H1 (cell line): ENCODE measurements around the gene VEGFD. TPM values are rescaled to one million over a fixed set of nuclear protein-coding genes. Genes with fewer than 3 reads are reported as not detected.

ENCODE experiments used
- CTCF ChIA-PET: fragments of 300-600 bp; sonication (Branson Sonifier 250); formaldehyde crosslinking; loops from one replicate; lab custom pipeline; 2021; ENCODE audit not compliant: partially characterized antibody; lab: Charles Lee
- POLR2A ChIA-PET: fragments of 300-600 bp; sonication (Branson Sonifier 250); formaldehyde crosslinking; loops from one replicate; lab custom pipeline; 2021; ENCODE audit warnings: inconsistent platforms; ENCODE audit not compliant: partially characterized antibody; lab: Charles Lee
- DNase-seq, 2 experiments: peaks; one replicate each; pipeline versions ENCODE4 v3.0.0 to v3.0.0-alpha.2; 2010 to 2022; ENCODE audit warnings: low spot score in 2 of 2, low read depth in 1 of 2, mixed read lengths in 1 of 2
- FAIRE-seq: peaks from 2 replicates; lab custom pipeline; 2011; peaks lifted over from hg19 to GRCh38; lab: Jason Lieb, UNC
- H2AFZ ChIP-seq: 2 replicates; pipeline ENCODE4 v1.8.1; 2012; ENCODE audit warnings: low read length, inconsistent platforms
- H2AK5ac ChIP-seq: 2 replicates; pipeline ENCODE4 v1.6.1; 2013; ENCODE audit warnings: low read depth, low read length
- H2BK120ac ChIP-seq: replicated peaks from 2 replicates; pipeline ENCODE3; 2013; ENCODE audit warnings: low read depth, low read length, inconsistent platforms
- H2BK12ac ChIP-seq: 2 replicates; pipeline ENCODE4 v1.6.1; 2013; ENCODE audit warnings: low read depth, low read length
- H2BK15ac ChIP-seq: 2 replicates; pipeline ENCODE4 v1.6.1; 2013; ENCODE audit warnings: low read length
- H2BK20ac ChIP-seq: 2 replicates; pipeline ENCODE4 v1.6.1; 2013; ENCODE audit warnings: low read length
- H2BK5ac ChIP-seq: 2 replicates; pipeline ENCODE4 v1.6.1; 2013; ENCODE audit warnings: low read depth, low read length
- H3K14ac ChIP-seq: 2 replicates; pipeline ENCODE4 v1.6.1; 2013; ENCODE audit warnings: inconsistent platforms; ENCODE audit not compliant: insufficient read length
- H3K18ac ChIP-seq: 2 replicates; pipeline ENCODE4 v1.6.1; 2013; ENCODE audit warnings: low read length; ENCODE audit errors: extremely low read depth
- H3K23ac ChIP-seq: 2 replicates; pipeline ENCODE4 v1.6.1; 2013; ENCODE audit warnings: inconsistent platforms; ENCODE audit not compliant: insufficient read length
- H3K23me2 ChIP-seq: 2 replicates; pipeline ENCODE4 v1.6.1; 2013; ENCODE audit warnings: low read depth, low read length
- H3K27ac ChIP-seq: 2 replicates; pipeline ENCODE4 v1.6.1; 2011; ENCODE audit warnings: low read depth, low read length, inconsistent platforms
- H3K27me3 ChIP-seq, 4 experiments: replicated peaks in 1 of 4; 1 replicate in 1 of 4; 2 replicates in 3 of 4; pipeline versions ENCODE4 v1.6.1 to v1.8.1; 2011 to 2013; ENCODE audit warnings: low read length in 3 of 4, mild to moderate bottlenecking in 3 of 4, inconsistent platforms in 2 of 4, mixed read lengths in 2 of 4, moderate library complexity in 1 of 4; ENCODE audit not compliant: control insufficient read depth in 3 of 4, insufficient read depth in 3 of 4; ENCODE audit errors: extremely low read depth in 1 of 4
- H3K36me3 ChIP-seq, 4 experiments: 2 replicates each; pipeline versions ENCODE4 v1.6.1 to v1.8.1; 2011 to 2013; ENCODE audit warnings: mild to moderate bottlenecking in 4 of 4, low read length in 3 of 4, moderate library complexity in 2 of 4, control low read depth in 1 of 4, inconsistent platforms in 1 of 4; ENCODE audit not compliant: insufficient read depth in 4 of 4, control insufficient read depth in 2 of 4
- H3K4ac ChIP-seq: replicated peaks from 2 replicates; pipeline ENCODE3; 2013; ENCODE audit warnings: low read length, low read depth, mixed read lengths, inconsistent platforms; ENCODE audit not compliant: insufficient read length
- H3K4me1 ChIP-seq, 4 experiments: replicated peaks in 1 of 4; 1 replicate in 1 of 4; 2 replicates in 3 of 4; pipeline versions ENCODE4 v1.6.1 to v1.8.1; 2011 to 2013; ENCODE audit warnings: low read length in 3 of 4, inconsistent platforms in 2 of 4, mixed read lengths in 1 of 4; ENCODE audit not compliant: insufficient read depth in 4 of 4, control insufficient read depth in 3 of 4
- H3K4me2 ChIP-seq, 2 experiments: 2 replicates each; pipeline versions ENCODE4 v1.6.1 to v1.8.1; 2011 to 2013; ENCODE audit warnings: low read depth in 2 of 2, low read length in 2 of 2, control low read depth in 1 of 2, inconsistent platforms in 1 of 2, mild to moderate bottlenecking in 1 of 2; ENCODE audit not compliant: insufficient read depth in 1 of 2
- H3K4me3 ChIP-seq, 4 experiments: fragments of 200-600, 300-600 bp in 1 of 4; sonication (generic), shearing (Covaris generic), sonication (Bioruptor Twin) in 1 of 4; 2 replicates each; pipeline versions ENCODE4 v1.5.1 to v1.8.1; 2011 to 2016; ENCODE audit warnings: low read length in 4 of 4, low read depth in 3 of 4, control low read depth in 2 of 4, inconsistent platforms in 2 of 4, mild to moderate bottlenecking in 2 of 4, mixed read lengths in 1 of 4, moderate library complexity in 1 of 4; ENCODE audit not compliant: insufficient read depth in 2 of 4; ENCODE audit errors: extremely low read depth in 1 of 4
- H3K56ac ChIP-seq: replicated peaks from 2 replicates; pipeline ENCODE3; 2013; ENCODE audit warnings: low read depth, mild to moderate bottlenecking, mixed read lengths, low read length, inconsistent platforms; ENCODE audit not compliant: insufficient read length
- H3K79me1 ChIP-seq: 2 replicates; pipeline ENCODE4 v1.6.1; 2013; ENCODE audit warnings: low read depth, low read length, control low read depth
- H3K79me2 ChIP-seq, 2 experiments: 2 replicates each; pipeline versions ENCODE4 v1.6.1 to v1.8.1; 2012 to 2013; ENCODE audit warnings: low read length in 2 of 2, mild to moderate bottlenecking in 2 of 2, inconsistent platforms in 1 of 2; ENCODE audit not compliant: insufficient read depth in 2 of 2, control insufficient read depth in 1 of 2
- H3K9ac ChIP-seq, 4 experiments: replicated peaks in 1 of 4; 1 replicate in 1 of 4; 2 replicates in 3 of 4; pipeline versions ENCODE4 v1.6.1 to v1.8.1; 2011 to 2013; ENCODE audit warnings: low read depth in 3 of 4, low read length in 3 of 4, control low read depth in 2 of 4, mild to moderate bottlenecking in 2 of 4, moderate library complexity in 2 of 4, inconsistent platforms in 1 of 4; ENCODE audit errors: extremely low read depth in 1 of 4
- H3K9me3 ChIP-seq, 2 experiments: 2 replicates each; pipeline versions ENCODE4 v1.6.1 to v1.8.1; 2012 to 2013; ENCODE audit warnings: mild to moderate bottlenecking in 2 of 2, moderate library complexity in 2 of 2, control low read depth in 1 of 2, inconsistent platforms in 1 of 2, low read depth in 1 of 2, low read length in 1 of 2, mixed read lengths in 1 of 2; ENCODE audit not compliant: insufficient read depth in 2 of 2
- H4K20me1 ChIP-seq, 2 experiments: replicated peaks in 1 of 2; 2 replicates each; pipeline versions ENCODE3 to v1.8.1; 2011 to 2013; ENCODE audit warnings: inconsistent platforms in 2 of 2, low read length in 2 of 2, mild to moderate bottlenecking in 1 of 2; ENCODE audit not compliant: insufficient read depth in 2 of 2, control insufficient read depth in 1 of 2
- H4K5ac ChIP-seq: 2 replicates; pipeline ENCODE4 v1.6.1; 2013; ENCODE audit warnings: low read length, low read depth, mixed read lengths, inconsistent platforms; ENCODE audit not compliant: insufficient read length
- H4K8ac ChIP-seq: 2 replicates; pipeline ENCODE4 v1.8.0; 2013; ENCODE audit warnings: mild to moderate bottlenecking, moderate library complexity, low read length, inconsistent platforms; ENCODE audit not compliant: insufficient read depth; ENCODE audit errors: extremely low read depth
- H4K91ac ChIP-seq: replicated peaks from 2 replicates; pipeline ENCODE3; 2013; ENCODE audit warnings: low read length, mixed read lengths, inconsistent platforms; ENCODE audit not compliant: insufficient read length
- ATF3 ChIP-seq: IDR thresholded peaks from 2 replicates; pipeline ENCODE4 v1.6.1; 2011; ENCODE audit warnings: low read depth, mild to moderate bottlenecking, low read length; ENCODE audit not compliant: insufficient read depth
- BCL11A ChIP-seq, 2 experiments: IDR thresholded peaks; one replicate each; pipeline ENCODE4 v1.6.1; 2011; ENCODE audit warnings: low read depth in 2 of 2, low read length in 2 of 2, mild to moderate bottlenecking in 2 of 2
- CBX5 ChIP-seq: fragments of 300-800, 300-1000 bp; sonication (generic); IDR thresholded peaks from 2 replicates; pipeline ENCODE4 v1.7.1; 2016; ENCODE audit warnings: antibody characterized with exemption, low read length, low read depth
- CTCF ChIP-seq, 3 experiments: IDR thresholded peaks; 1 replicate in 2 of 3; 2 replicates in 1 of 3; pipeline versions ENCODE4 v1.5.1 to v1.6.1; 2011; ENCODE audit warnings: low read length in 3 of 3, mild to moderate bottlenecking in 3 of 3, inconsistent platforms in 2 of 3, low read depth in 1 of 3, moderate library complexity in 1 of 3; ENCODE audit not compliant: insufficient read depth in 1 of 3; ENCODE audit errors: control extremely low read depth in 1 of 3
- EZH2 ChIP-seq: fragments of 200-600 bp; sonication (generic); IDR thresholded peaks from 2 replicates; pipeline ENCODE4 v1.7.1; 2012; ENCODE audit warnings: low read depth, mild to moderate bottlenecking, moderate library complexity, low read length, inconsistent platforms; ENCODE audit not compliant: severe bottlenecking
- FOSL1 ChIP-seq: IDR thresholded peaks from 2 replicates; pipeline ENCODE4 v1.6.1; 2011; ENCODE audit warnings: mild to moderate bottlenecking, low read depth, low read length, moderate library complexity; ENCODE audit not compliant: insufficient read depth
- POLR2AphosphoS5 ChIP-seq: IDR thresholded peaks from 2 replicates; pipeline ENCODE4 v1.6.1; 2011; ENCODE audit warnings: low read depth, low read length
- SP2 ChIP-seq: IDR thresholded peaks from 2 replicates; pipeline ENCODE4 v1.6.1; 2012; ENCODE audit warnings: mild to moderate bottlenecking, low read length, inconsistent platforms
- SP4 ChIP-seq: IDR thresholded peaks from 2 replicates; pipeline ENCODE4 v1.6.1; 2012; ENCODE audit warnings: low read length, inconsistent platforms
- SUZ12 ChIP-seq: fragments of 200-600 bp; sonication (generic); IDR thresholded peaks from 2 replicates; pipeline ENCODE4 v1.6.1; 2012; ENCODE audit warnings: mild to moderate bottlenecking, inconsistent platforms, low read length, moderate library complexity, mixed read lengths
- TCF12 ChIP-seq: IDR thresholded peaks from 2 replicates; pipeline ENCODE4 v1.6.1; 2011; ENCODE audit warnings: low read depth, mild to moderate bottlenecking, low read length
- WGBS, 2 experiments: shearing (Covaris generic) in 1 of 2; methylation state at CpG; one replicate each; pipeline versions ENCODE4 v1.1.6 to v1.1.7; 2013 to 2015; ENCODE audit warnings: low lambda C conversion rate in 2 of 2, mixed read lengths in 2 of 2, inconsistent platforms in 1 of 2, low coverage in 1 of 2, missing lambda C conversion rate in 1 of 2; ENCODE audit not compliant: insufficient replicate concordance in 2 of 2, insufficient coverage in 1 of 2, insufficient read length in 1 of 2; ENCODE audit errors: extremely low coverage in 1 of 2, missing lambda C conversion rate in 1 of 2; 5-methylcytosine and 5-hydroxymethylcytosine counted together
- polyA plus RNA-seq, 7 experiments: library from polyadenylated mRNA; depleted of rRNA in 3 of 7; stranded (reverse) in 5 of 7; unstranded in 2 of 7; fragments of >200 nt in 5 of 7; fragments of 200-250 nt in 2 of 7; gene quantifications; 1 replicate in 5 of 7; 2 replicates in 1 of 7; 4 replicates in 1 of 7; pipeline versions ENCODE4 v1.2.1 to v1.2.3, GENCODE V29; 2011 to 2013; ENCODE audit warnings: missing spikeins in 2 of 7, mixed read lengths in 2 of 7
- total RNA-seq: library from RNA; stranded (reverse); fragmentation: NEBNext Ultra II Directional; extraction: Animal tissue kit (Norgen Biotek cat#: 25700); gene quantifications from 2 replicates; pipeline ENCODE4 v1.2.1, GENCODE V29; 2021

The VEGFD gene
- total and polyA plus RNA-seq, 2 of the 8 experiments (the other 6 are each of a cell fraction or from before 2014, with no cell fraction given) = 0.06 TPM; not detected in 1

- H2BK15ac ChIP-seq = no peak overlapping the region
- no peaks in the 10 kb centered on the region for H3K79me1 ChIP-seq
- H3K4me3 ChIP-seq = no peak overlapping the region
- 97% methylated on average over 2 of the region's 2 CpGs; no CpG with 5 or more reads in 1 of the 2 experiments for WGBS, 2 experiments
- H4K91ac ChIP-seq = no peak overlapping the region
- H3K36me3 ChIP-seq = no peaks in the 10 kb centered on the region
- no peak overlapping the region for H3K56ac ChIP-seq
- DNase-seq (no peak), FAIRE-seq (no peak)
- no peaks in the 10 kb centered on the region for H3K9me3 ChIP-seq
- H2AFZ ChIP-seq = no peak overlapping the region
- no peak overlapping the region for H2BK12ac ChIP-seq
- ChIA-PET POLR2A (no interaction called here), CTCF (interaction anchor here (0.8 kb wide), 1 partner anchor 40 kb away, joined by 3 read pairs; no protein-coding TSS in a partner anchor)
- no peaks in the 10 kb centered on the region for H4K20me1 ChIP-seq
- no peak overlapping the region for H3K4me2 ChIP-seq
- no peak overlapping the region for H2BK120ac ChIP-seq
- 0 out of 2 replicates have a peak, but pooled peaks cover 2% of the 10 kb centered on the region for H3K23me2 ChIP-seq
- no peak overlapping the region for H3K4ac ChIP-seq
- H3K27ac ChIP-seq = no peak overlapping the region
- no peak overlapping the region for H2BK5ac ChIP-seq
- H2AK5ac ChIP-seq = no peak overlapping the region
- no peak overlapping the region for H4K8ac ChIP-seq
- H4K5ac ChIP-seq = no peak overlapping the region
- no peaks in the 10 kb centered on the region for H3K79me2 ChIP-seq
- no peak overlapping the region for H3K23ac ChIP-seq
- no peaks in the 10 kb centered on the region for H3K27me3 ChIP-seq
- H3K9ac ChIP-seq = no peak overlapping the region
- no peak overlapping the region for H3K18ac ChIP-seq
- H2BK20ac ChIP-seq = no peak overlapping the region
- no peak for TF ChIP-seq SP4
- no peak for TF ChIP-seq ATF3
- TF ChIP-seq CTCF (IDR thresholded peaks at IDR 0.05; ENCODE audit: control extremely low read depth in 1 of 3, insufficient read depth in 1 of 3, low read depth in 1 of 3, low read length in 3 of 3) = no peak
- TF ChIP-seq FOSL1 = no peak
- TF ChIP-seq TCF12 = no peak
- no peak for TF ChIP-seq SP2
- TF ChIP-seq EZH2 = no peak
- no peak for TF ChIP-seq CBX5
- no peak for TF ChIP-seq BCL11A (IDR thresholded peaks at IDR 0.05; ENCODE audit: low read depth in 2 of 2, low read length in 2 of 2)
- TF ChIP-seq SUZ12 = no peak
- no peak for TF ChIP-seq POLR2AphosphoS5
- no peak overlapping the region for H3K14ac ChIP-seq
- no peaks in the 10 kb centered on the region for H3K4me1 ChIP-seq
These were observed 43.3 kb downstream of the VEGFD start for GRCh38 chrX:15340867-15341266.
